GM18861 (cell line): ENCODE measurements around the gene ZC3H7A.

Experiments
- ATAC-seq: cut with Tn5 transposase; IDR thresholded peaks from one replicate; pipeline ENCODE4 v1.9.1; 2021; ENCODE audit not compliant: unreplicated experiment

ZC3H7A gene

DNA sequence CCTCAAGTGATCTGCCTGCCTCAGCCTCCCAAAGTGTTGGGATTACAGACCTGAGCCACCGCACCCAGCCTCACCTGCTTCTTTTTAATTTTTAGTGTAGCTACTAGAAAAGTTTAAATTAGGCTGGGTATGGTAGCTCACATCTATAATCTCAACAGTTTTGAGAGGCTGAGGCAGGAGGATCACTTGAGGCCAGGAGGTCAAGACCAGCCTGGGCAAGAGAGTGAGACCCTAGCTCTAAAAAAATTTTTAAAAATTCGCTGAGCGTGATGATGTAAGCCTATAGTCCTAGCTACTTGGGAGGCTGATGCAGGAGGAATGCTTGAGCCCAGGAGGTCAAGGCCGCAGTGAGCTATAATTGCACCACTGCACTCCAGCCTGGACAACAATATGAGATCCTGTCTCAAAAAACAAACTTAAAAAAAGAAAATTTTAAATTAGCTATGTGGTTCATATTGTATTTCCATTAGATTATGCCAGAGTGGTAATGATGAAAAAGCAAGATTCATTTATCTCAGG lies 89.3 kb downstream of the ZC3H7A start:
- ATAC-seq = no peak

DNA sequence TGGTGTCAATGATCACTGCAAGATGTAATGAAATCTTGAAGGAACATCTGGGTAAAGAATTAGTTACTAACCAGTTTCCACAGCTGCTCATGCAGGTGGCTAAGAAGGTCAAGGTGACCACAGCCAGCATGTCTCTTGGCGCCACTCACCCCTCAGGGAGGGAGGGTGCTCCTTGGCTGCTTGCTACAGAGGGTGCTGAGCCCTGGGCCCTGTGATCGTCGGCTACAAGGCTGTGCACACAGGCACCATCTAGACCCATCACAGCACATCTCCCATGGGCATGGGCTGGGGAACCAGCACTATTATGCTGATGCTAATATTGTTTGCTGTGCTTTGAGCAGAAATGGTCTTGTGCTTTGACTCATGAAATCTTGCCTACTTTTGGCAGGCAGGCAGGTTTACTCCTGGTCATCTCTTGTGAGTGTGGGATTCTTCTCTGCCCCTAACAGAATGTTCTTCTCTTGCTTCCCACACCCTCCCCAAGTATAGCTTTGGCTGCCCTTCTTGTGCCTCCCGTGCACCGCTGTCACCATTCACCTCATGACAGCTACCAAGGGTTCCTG lies 90.8 kb downstream of the ZC3H7A start:
- peak; percentile 88 for ATAC-seq

DNA sequence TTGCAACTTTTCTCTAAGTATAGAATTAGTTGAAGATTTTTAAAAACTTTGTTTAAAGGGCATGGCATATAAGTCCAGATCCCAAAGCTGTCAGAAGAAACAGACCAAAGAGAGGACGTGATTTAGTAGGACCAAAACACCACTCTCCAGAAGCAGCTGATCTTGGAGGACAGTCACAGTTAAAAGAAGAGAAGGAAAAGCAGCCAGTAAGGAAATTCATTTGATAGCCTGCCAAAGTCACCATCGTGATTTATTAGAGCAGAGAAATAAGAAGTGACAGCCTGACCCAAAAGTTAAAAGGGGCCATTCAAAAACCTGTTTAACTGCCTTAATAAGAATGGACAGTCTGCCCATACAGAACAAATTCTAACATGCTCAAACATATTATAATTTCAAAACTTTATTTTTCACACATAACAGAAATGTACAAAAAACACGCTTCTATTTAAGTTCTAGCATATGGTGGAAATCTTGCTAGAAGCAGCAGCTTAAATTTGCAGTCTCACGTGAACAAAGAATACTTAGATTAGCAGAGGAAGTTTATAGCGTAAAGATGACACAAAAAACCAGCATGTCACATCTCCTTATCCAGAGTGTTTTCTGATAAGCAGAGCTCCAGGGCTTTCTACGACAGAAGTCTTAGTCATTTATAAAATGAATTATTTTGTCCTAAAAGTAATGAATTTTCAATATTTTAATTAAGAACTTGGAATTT lies 91.6 kb downstream of the ZC3H7A start:
- no peak for ATAC-seq
